Fibroblast of lung (primary cell): ENCODE results near the gene ZBTB37. TPM values are rescaled to one million over a fixed set of nuclear protein-coding genes. Genes with fewer than 3 reads are reported as not detected.
A peak's percentile ranks its signal among the peaks of the same experiment; 100 is the strongest.

Experiments
- DNase-seq, 2 donors: peaks; one replicate each; pipeline versions ENCODE4 v3.0.0 to v3.0.0-alpha.2; 2010; ENCODE audit warnings: low read depth in 2 of 2
- H2AFZ ChIP-seq: 2 replicates; pipeline ENCODE4 v1.5.1; 2012; ENCODE audit warnings: low read length, control low read depth, inconsistent platforms
- H3K27ac ChIP-seq: 2 replicates; pipeline ENCODE4 v1.5.1; 2011; ENCODE audit warnings: low read length, control low read depth; ENCODE audit not compliant: insufficient read depth
- H3K27me3 ChIP-seq: 2 replicates; pipeline ENCODE4 v1.5.1; 2011; ENCODE audit warnings: mild to moderate bottlenecking, low read length; ENCODE audit not compliant: control insufficient read depth, insufficient read depth
- H3K36me3 ChIP-seq: 2 replicates; pipeline ENCODE4 v1.5.1; 2011; ENCODE audit warnings: low read length; ENCODE audit not compliant: control insufficient read depth, insufficient read depth
- H3K4me1 ChIP-seq: 2 replicates; pipeline ENCODE4 v1.5.1; 2011; ENCODE audit warnings: low read length; ENCODE audit not compliant: control insufficient read depth, insufficient read depth; ENCODE audit errors: extremely low read depth
- H3K4me2 ChIP-seq: 2 replicates; pipeline ENCODE4 v1.5.1; 2011; ENCODE audit warnings: low read length, control low read depth; ENCODE audit not compliant: insufficient read depth; ENCODE audit errors: extremely low read depth
- H3K4me3 ChIP-seq, 4 experiments: fragments of 200-600 bp in 1 of 4; sonication (generic) in 1 of 4; replicated peaks in 1 of 4; 2 replicates each; pipeline ENCODE4 v1.5.1; 2011 to 2016; ENCODE audit warnings: low read length in 4 of 4, low read depth in 3 of 4, mild to moderate bottlenecking in 3 of 4, control low read depth in 2 of 4, inconsistent platforms in 1 of 4, mixed read lengths in 1 of 4; ENCODE audit not compliant: insufficient read depth in 1 of 4; ENCODE audit errors: control extremely low read depth in 1 of 4
- H3K79me2 ChIP-seq: 2 replicates; pipeline ENCODE4 v1.5.1; 2012; ENCODE audit warnings: mild to moderate bottlenecking, low read length, inconsistent platforms; ENCODE audit not compliant: control insufficient read depth, insufficient read depth
- H3K9ac ChIP-seq: 2 replicates; pipeline ENCODE4 v1.5.1; 2011; ENCODE audit warnings: mild to moderate bottlenecking, low read length, control low read depth; ENCODE audit not compliant: insufficient read depth
- H3K9me3 ChIP-seq: 2 replicates; pipeline ENCODE4 v1.5.1; 2012; ENCODE audit warnings: low read depth, low read length; ENCODE audit not compliant: control insufficient read depth, insufficient read depth
- H4K20me1 ChIP-seq: 2 replicates; pipeline ENCODE4 v1.5.1; 2011; ENCODE audit warnings: low read length; ENCODE audit not compliant: control insufficient read depth, insufficient read depth; ENCODE audit errors: extremely low read depth
- EZH2 ChIP-seq: IDR thresholded peaks from 2 replicates; pipeline ENCODE4 v1.5.1; 2012; ENCODE audit warnings: low read length, control low read depth, mild to moderate bottlenecking; ENCODE audit errors: missing control alignments
- polyA plus RNA-seq, 2 donors: library from polyadenylated mRNA; depleted of rRNA in 1 of 2; stranded (reverse) in 1 of 2; unstranded in 1 of 2; fragments of >200 nt; gene quantifications; 2 replicates each; pipeline ENCODE4 v1.2.1, GENCODE V29; 2011 to 2012; ENCODE audit warnings: missing spikeins in 1 of 2
- total RNA-seq: library from RNA; depleted of rRNA; stranded (reverse); fragments of >200 nt; gene quantifications from 2 replicates; pipeline ENCODE4 v1.2.1, GENCODE V29; 2014
- TF ChIP-seq, protein P1 (sequence below), 2 donors: IDR thresholded peaks in 1 of 2; conservative IDR thresholded peaks in 1 of 2; 1 replicate in 1 of 2; 2 replicates in 1 of 2; pipeline ENCODE4 v1.5.1; 2011 to 2012; ENCODE audit warnings: low read length in 2 of 2, control low read depth in 1 of 2, inconsistent platforms in 1 of 2, low read depth in 1 of 2, mild to moderate bottlenecking in 1 of 2

The ZBTB37 gene
- total and polyA plus RNA-seq, 2 donors (not counting 1 experiment from before 2014, with no cell fraction given) = 3.0 to 8.3 TPM

DNA sequence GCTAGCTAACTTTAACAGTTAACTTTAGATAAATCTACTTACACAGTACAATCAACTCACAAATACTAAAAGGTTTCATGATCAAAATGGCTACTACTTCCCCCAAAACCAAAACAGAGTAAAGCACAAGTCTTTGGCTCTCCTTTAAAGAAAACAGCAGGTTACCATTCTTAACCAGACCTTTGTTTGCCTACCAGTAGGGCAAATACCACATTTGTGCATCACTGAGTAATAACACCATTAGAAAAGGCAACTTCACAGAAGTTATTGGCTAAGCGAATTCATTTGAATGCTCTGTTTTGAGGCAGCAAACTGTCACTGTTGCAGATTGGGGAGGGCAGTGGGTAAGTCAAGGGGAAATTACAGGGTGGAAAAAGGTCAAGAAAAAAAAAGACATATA is 66.3 kb downstream of the ZBTB37 start:
- Histone ChIP-seq H3K9me3 (no peaks in the 10 kb centered on the region), H3K27me3 (no peaks in the 10 kb centered on the region), H3K4me3 (no peak overlapping the region), H4K20me1 (no peaks in the 10 kb centered on the region), H3K79me2 (no peaks in the 10 kb centered on the region), H3K4me1 (no peaks in the 10 kb centered on the region), H3K27ac (no peak overlapping the region), H2AFZ (no peak overlapping the region), H3K36me3 (peaks cover 2% of the 10 kb centered on the region), H3K4me2 (no peak overlapping the region), H3K9ac (no peak overlapping the region)
- no peak for TF ChIP-seq EZH2
- DNase-seq = peak in 1 of 2 donors; percentile 6

DNA sequence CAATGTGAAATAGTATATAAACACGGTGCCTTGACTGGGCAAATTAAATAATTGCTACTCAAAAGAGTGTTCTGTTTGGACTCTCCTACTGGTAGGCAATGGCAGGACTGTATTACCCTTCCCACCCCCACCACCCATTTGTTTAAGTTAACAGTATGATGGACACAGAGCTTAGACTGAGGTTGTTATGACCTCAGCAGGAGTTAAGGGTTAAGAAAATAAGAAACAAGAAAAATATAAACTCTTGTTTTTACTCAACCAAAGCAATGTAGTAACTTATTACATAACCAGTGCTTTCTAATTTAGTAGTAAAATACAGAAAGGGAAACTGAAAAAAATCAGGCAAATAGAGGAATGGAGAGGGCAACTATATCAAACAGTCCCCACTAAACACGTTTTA is 68.9 kb downstream of the ZBTB37 start:
- Histone ChIP-seq H3K9ac (no peak overlapping the region), H3K27me3 (no peaks in the 10 kb centered on the region), H3K79me2 (no peaks in the 10 kb centered on the region), H3K4me3 (no peak overlapping the region), H3K4me2 (no peak overlapping the region), H3K4me1 (no peaks in the 10 kb centered on the region), H3K9me3 (no peaks in the 10 kb centered on the region), H2AFZ (no peak overlapping the region), H4K20me1 (no peaks in the 10 kb centered on the region), H3K27ac (no peak overlapping the region), H3K36me3 (peaks cover 2% of the 10 kb centered on the region)
- DNase-seq = no peak
- TF ChIP-seq EZH2 = no peak
- TF ChIP-seq, protein P1, sequence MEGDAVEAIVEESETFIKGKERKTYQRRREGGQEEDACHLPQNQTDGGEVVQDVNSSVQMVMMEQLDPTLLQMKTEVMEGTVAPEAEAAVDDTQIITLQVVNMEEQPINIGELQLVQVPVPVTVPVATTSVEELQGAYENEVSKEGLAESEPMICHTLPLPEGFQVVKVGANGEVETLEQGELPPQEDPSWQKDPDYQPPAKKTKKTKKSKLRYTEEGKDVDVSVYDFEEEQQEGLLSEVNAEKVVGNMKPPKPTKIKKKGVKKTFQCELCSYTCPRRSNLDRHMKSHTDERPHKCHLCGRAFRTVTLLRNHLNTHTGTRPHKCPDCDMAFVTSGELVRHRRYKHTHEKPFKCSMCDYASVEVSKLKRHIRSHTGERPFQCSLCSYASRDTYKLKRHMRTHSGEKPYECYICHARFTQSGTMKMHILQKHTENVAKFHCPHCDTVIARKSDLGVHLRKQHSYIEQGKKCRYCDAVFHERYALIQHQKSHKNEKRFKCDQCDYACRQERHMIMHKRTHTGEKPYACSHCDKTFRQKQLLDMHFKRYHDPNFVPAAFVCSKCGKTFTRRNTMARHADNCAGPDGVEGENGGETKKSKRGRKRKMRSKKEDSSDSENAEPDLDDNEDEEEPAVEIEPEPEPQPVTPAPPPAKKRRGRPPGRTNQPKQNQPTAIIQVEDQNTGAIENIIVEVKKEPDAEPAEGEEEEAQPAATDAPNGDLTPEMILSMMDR (conservative IDR thresholded peaks at IDR 0.05 in 1 of 2, IDR thresholded peaks at IDR 0.05 in 1 of 2; ENCODE audit: low read depth in 1 of 2, low read length in 2 of 2) = no peak

DNA sequence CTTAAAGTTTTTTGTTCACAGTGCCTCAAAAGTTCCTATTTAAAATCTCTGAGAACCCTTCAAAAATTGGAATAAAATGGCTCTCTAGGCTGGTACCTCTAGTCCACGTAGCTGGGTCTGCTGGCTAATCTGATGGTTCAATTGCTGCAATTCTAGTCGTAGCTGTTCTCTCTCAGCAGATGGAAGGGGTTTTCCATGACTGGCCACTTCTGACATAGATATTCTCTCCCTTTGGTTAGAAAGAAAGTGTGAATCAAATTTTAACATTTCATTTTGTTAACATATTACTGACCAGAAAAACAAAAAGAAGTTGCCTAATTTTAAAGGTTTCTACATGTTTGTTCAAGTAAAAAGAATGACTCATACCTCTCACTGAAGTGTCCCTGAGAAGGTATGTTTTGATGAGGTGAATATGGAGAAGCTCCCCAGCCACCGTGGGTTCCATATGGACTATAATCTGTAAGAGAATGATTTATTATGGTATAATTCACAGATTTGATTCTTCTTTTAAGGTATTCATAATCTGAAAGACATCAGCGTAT is 78.3 kb downstream of the ZBTB37 start:
- no peak overlapping the region for H3K4me2 ChIP-seq
- H3K27me3 ChIP-seq = no peaks in the 10 kb centered on the region
- H2AFZ ChIP-seq = no peak overlapping the region
- H3K4me3 ChIP-seq = no peak overlapping the region
- no peaks in the 10 kb centered on the region for H3K9me3 ChIP-seq
- no peak overlapping the region for H3K9ac ChIP-seq
- no peaks in the 10 kb centered on the region for H3K79me2 ChIP-seq
- H3K36me3 ChIP-seq = peaks cover 6% of the 10 kb centered on the region
- no peaks in the 10 kb centered on the region for H4K20me1 ChIP-seq
- no peak overlapping the region for H3K27ac ChIP-seq
- DNase-seq = no peak
- no peaks in the 10 kb centered on the region for H3K4me1 ChIP-seq
- TF ChIP-seq EZH2 = no peak
- TF ChIP-seq, protein P1 (conservative IDR thresholded peaks at IDR 0.05 in 1 of 2, IDR thresholded peaks at IDR 0.05 in 1 of 2; ENCODE audit: low read depth in 1 of 2, low read length in 2 of 2) = no peak
